Panc1 (cell line): Measurements from ENCODE around the gene BEGAIN.

Experiments used
- TF ChIP-seq, protein P1 (sequence below): fragments of 450-650 bp; IDR thresholded peaks from 2 replicates; pipeline ENCODE4 v1.5.1; 2017; ENCODE audit warnings: mild to moderate bottlenecking
- TF ChIP-seq, protein P2 (sequence below), 2 experiments: IDR thresholded peaks; 2 replicates each; pipeline ENCODE4 v1.6.1; 2011 to 2012; ENCODE audit warnings: low read depth in 2 of 2, control low read depth in 1 of 2, low read length in 1 of 2, mild to moderate bottlenecking in 1 of 2, moderate library complexity in 1 of 2; ENCODE audit not compliant: insufficient read depth in 1 of 2

DNA sequence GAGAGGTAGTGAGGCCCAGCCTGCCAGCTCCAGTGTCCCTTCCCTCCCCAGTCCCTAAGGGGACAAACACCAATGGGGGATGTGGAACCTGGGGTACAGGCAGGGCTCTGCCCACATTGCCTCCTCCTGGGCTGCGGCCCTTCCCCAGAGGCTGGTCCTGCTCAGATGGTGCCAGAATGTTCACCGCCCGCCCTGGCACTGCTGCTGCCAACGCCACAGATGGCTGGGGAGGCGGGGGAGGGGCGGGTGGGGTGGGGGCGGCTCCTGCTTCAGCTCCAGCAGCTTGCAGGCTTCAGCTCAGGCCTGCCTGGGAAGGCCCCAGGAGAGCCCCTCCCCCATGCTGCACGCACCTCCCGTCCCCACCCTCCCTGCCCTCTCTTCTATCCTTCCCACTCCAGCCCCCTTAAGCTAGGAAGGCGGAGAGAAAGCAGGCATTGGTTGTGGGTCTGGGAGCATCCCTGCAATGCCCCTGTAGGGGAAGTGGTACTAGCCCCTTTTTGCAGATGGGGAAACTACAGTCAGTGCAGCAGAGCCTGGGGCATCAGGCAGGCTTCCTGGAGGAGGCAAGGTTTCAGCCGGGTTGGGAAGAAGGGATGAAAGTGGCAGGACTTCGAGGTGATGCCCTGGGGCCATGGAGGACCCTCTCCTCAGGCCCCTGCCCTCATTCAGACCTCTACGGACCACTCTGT lies 2.0 kb upstream of the BEGAIN start:
- TF ChIP-seq, protein P1, sequence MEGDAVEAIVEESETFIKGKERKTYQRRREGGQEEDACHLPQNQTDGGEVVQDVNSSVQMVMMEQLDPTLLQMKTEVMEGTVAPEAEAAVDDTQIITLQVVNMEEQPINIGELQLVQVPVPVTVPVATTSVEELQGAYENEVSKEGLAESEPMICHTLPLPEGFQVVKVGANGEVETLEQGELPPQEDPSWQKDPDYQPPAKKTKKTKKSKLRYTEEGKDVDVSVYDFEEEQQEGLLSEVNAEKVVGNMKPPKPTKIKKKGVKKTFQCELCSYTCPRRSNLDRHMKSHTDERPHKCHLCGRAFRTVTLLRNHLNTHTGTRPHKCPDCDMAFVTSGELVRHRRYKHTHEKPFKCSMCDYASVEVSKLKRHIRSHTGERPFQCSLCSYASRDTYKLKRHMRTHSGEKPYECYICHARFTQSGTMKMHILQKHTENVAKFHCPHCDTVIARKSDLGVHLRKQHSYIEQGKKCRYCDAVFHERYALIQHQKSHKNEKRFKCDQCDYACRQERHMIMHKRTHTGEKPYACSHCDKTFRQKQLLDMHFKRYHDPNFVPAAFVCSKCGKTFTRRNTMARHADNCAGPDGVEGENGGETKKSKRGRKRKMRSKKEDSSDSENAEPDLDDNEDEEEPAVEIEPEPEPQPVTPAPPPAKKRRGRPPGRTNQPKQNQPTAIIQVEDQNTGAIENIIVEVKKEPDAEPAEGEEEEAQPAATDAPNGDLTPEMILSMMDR = no peak
- TF ChIP-seq, protein P2, sequence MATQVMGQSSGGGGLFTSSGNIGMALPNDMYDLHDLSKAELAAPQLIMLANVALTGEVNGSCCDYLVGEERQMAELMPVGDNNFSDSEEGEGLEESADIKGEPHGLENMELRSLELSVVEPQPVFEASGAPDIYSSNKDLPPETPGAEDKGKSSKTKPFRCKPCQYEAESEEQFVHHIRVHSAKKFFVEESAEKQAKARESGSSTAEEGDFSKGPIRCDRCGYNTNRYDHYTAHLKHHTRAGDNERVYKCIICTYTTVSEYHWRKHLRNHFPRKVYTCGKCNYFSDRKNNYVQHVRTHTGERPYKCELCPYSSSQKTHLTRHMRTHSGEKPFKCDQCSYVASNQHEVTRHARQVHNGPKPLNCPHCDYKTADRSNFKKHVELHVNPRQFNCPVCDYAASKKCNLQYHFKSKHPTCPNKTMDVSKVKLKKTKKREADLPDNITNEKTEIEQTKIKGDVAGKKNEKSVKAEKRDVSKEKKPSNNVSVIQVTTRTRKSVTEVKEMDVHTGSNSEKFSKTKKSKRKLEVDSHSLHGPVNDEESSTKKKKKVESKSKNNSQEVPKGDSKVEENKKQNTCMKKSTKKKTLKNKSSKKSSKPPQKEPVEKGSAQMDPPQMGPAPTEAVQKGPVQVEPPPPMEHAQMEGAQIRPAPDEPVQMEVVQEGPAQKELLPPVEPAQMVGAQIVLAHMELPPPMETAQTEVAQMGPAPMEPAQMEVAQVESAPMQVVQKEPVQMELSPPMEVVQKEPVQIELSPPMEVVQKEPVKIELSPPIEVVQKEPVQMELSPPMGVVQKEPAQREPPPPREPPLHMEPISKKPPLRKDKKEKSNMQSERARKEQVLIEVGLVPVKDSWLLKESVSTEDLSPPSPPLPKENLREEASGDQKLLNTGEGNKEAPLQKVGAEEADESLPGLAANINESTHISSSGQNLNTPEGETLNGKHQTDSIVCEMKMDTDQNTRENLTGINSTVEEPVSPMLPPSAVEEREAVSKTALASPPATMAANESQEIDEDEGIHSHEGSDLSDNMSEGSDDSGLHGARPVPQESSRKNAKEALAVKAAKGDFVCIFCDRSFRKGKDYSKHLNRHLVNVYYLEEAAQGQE (IDR thresholded peaks at IDR 0.05; ENCODE audit: insufficient read depth in 1 of 2, low read depth in 2 of 2, low read length in 1 of 2) = no peak
